Loucy (cell line): Measurements from ENCODE around the gene PILRA.

Experiments
- EZH2phosphoT487 ChIP-seq: fragments of 200-600 bp; IDR thresholded peaks from 2 replicates; pipeline ENCODE4 v1.6.1; 2018; ENCODE audit warnings: antibody characterized with exemption, mild to moderate bottlenecking, moderate library complexity, borderline replicate concordance
- TF ChIP-seq, protein P1 (sequence below): fragments of 200-600 bp; sonication (generic); conservative IDR thresholded peaks from 2 replicates; pipeline ENCODE4 v1.5.1; 2014; ENCODE audit warnings: mild to moderate bottlenecking, antibody characterized with exemption, low read length

- TF ChIP-seq, protein P1, sequence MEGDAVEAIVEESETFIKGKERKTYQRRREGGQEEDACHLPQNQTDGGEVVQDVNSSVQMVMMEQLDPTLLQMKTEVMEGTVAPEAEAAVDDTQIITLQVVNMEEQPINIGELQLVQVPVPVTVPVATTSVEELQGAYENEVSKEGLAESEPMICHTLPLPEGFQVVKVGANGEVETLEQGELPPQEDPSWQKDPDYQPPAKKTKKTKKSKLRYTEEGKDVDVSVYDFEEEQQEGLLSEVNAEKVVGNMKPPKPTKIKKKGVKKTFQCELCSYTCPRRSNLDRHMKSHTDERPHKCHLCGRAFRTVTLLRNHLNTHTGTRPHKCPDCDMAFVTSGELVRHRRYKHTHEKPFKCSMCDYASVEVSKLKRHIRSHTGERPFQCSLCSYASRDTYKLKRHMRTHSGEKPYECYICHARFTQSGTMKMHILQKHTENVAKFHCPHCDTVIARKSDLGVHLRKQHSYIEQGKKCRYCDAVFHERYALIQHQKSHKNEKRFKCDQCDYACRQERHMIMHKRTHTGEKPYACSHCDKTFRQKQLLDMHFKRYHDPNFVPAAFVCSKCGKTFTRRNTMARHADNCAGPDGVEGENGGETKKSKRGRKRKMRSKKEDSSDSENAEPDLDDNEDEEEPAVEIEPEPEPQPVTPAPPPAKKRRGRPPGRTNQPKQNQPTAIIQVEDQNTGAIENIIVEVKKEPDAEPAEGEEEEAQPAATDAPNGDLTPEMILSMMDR: no peak
- TF ChIP-seq EZH2phosphoT487: no peak
These were observed 16.3 kb downstream of the PILRA start for GRCh38 chr7:100389437-100390088.
